HK-2 (cell line): ENCODE measurements around the gene TLR8.
"Not testable (repeated sequence)": the region's sequence is repeated elsewhere in the genome, so short reads cannot be mapped to it uniquely, and the experiment has no call there.

Source experiments
- DNase-seq: peaks from one replicate; pipeline ENCODE4 v3.0.0-alpha.2; 2018; ENCODE audit not compliant: unreplicated experiment

TLR8 gene

DNA sequence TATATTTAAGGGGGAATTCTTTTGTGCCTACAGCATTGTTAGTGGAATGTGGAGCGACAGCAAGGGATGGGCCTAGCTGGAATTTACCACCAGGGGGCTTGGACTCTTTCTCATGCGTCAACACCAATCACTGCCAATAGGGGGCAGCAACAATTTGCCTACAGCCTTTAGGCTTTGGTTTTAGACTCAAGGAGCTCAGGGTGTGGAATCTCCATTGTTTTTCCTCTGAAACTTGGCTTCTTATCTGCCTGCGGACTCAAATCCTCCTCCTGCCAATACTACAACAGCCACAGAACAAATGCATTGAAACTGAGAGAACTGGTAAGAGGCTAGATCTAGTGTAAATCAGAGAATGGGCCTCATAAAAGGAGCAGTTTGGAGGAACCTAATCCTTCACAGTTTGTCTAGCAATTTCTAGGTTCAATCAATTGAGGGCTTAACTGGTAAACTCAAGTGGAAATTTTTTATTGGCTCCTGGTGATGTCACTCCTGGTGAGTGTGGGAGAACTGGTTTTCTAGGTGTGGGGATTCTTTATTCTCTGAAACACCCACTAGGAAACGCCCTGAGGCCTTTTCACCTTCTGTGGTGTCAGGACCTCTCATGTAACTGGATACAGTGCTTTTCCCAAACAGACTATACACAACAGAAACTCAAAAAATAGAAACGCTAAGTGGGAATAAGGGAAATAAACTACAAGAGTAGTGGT lies 40.6 kb downstream of the TLR8 start:
- peak; percentile 85 for DNase-seq

DNA sequence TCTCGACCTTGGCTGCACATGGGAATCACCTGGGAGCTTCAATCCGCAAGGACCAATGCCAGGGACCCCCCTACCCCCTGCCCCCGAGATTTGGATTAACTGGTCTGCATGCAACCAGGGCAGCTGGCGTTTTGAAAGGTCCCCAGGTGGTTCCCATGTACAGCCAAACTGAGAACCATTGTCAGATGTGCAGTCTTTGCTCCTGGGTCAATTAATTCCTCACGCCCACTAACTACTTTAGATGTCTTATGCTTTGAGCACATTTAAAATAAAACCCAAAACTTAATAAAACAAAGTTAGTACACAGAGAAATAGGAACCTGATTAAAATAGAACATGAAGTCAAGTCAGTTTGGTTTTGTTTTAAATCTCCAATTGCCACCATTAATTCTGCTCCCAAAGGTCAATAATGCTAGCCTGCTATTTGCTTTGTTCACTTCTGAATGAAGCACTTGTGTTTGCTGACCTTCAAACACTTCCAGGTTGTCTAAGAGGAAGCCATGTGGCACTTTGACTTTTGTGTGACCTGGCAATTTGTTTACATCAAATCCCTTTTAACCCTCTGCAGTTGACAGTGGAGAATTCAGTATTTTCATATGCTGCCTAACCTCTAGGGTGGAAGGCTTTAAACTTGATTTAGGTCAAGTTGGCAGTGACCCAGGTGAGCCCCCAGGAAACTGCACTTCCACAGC lies 41.3 kb downstream of the TLR8 start:
- DNase-seq: no peak

DNA sequence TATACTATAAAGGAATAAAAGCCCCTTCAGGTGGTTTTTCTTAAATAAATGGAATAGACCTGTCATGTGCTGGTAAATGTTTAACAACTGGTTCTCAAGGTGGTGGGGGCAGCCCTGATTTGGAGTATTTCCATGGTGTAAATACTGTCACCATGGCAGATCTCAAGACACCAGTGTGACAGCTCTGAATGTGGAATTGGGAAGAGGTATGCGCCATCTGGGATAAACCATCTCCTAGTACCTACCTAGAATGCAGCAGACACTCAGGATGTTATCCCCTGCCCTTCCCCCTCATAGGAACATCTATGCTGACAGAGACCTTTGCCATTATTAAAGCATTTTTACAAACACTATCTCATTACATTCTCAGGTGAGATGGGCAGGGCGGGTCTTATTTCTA lies 42.1 kb downstream of the TLR8 start:
- DNase-seq: no peak

DNA sequence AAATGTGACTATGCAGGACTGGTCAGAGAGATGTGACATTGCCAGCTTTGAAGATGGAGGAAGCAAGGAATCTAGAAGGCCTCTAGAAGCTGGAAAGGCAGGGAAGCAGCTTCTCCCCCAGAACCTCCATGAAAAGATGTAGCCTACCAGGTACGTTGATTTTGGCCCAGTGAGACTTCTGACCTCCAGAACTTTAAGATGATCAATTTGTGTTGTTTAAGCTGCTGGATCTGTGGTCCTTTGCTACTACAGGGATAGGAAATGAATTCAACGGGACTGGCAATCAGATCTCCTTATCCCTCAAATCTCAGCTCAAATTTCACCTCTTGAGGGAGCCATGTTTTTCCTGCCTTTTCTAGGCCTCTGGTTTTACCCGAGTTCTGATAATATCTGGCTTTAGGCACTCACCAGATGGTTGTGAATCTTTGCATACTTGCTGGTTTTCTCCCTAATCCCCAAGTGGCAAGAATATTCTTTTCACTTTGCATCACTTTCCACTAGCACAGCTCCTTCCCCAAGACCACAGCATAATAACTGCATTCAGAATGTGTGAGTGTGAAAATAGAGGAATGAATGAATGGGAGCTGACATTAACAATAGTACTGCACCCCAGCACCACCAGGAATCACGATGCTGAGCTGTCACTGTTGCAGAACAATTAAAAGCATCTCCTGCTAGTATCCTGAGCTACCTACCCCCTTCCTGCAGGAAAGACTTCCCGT lies 42.9 kb downstream of the TLR8 start:
- no peak for DNase-seq

DNA sequence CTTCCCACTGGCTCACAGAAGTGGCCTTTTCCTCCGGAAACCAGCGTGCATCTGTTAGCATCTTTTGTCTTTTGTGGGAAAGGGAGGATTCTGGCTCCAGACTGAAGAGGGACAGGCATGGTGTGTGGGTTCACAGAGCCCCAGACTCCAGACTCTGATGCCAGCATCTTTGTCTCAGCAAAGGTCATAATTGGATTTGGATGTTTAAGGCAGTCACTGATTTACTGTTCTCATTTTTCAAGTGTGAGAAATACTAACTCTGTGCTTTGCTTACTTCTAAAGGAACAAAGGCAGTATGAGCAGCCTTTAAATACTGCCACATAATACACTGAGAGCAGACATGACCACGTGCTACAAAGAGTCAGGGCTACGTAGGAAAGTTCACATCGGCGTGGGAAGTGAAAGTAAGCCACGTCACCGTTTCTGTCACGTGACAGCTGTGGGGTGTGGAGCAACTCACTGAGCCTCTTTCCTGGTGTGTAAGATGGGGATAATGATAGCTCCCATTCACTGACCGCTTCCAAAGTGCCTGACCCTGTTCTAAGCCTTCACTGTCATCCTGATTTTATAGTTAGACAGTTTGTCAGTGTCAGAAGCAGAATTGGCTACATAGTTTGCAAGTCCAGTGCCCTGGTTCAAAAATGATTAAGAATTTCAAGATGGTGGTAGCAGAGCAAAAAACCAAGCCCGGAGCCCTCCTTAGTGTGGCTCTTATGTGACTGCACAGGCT lies 43.7 kb downstream of the TLR8 start:
- DNase-seq: no peak

- peak; percentile 20 for DNase-seq
These were observed 44.6 kb downstream of the TLR8 start for GRCh38 chrX:12950851-12951594.

DNA sequence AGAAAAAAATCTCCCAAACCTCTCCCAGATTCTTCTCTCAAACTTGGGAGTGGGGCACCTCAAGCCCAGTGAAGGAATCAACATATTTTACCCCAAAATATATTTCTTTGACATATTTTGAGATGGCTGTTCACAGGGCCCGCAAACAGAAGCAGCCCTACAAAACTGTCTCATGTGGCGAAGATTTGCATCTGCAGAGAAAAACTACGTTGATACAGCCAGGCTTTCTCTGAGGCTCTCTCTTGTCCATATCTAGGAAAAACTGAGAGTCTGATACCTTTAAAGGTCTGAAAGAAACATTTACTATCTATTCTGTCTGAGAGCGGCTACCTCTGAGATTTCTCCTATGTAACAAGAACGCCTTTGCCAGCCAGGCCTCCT lies 45.2 kb downstream of the TLR8 start:
- DNase-seq: no peak

GRCh38 chrX:12953420-12953819 lies 47.0 kb downstream of the TLR8 start:
- no peak for DNase-seq

- DNase-seq: no peak
These were observed 48.0 kb downstream of the TLR8 start for GRCh38 chrX:12954376-12954775.

GRCh38 chrX:12954981-12955380 lies 48.6 kb downstream of the TLR8 start:
- no peak for DNase-seq

DNA sequence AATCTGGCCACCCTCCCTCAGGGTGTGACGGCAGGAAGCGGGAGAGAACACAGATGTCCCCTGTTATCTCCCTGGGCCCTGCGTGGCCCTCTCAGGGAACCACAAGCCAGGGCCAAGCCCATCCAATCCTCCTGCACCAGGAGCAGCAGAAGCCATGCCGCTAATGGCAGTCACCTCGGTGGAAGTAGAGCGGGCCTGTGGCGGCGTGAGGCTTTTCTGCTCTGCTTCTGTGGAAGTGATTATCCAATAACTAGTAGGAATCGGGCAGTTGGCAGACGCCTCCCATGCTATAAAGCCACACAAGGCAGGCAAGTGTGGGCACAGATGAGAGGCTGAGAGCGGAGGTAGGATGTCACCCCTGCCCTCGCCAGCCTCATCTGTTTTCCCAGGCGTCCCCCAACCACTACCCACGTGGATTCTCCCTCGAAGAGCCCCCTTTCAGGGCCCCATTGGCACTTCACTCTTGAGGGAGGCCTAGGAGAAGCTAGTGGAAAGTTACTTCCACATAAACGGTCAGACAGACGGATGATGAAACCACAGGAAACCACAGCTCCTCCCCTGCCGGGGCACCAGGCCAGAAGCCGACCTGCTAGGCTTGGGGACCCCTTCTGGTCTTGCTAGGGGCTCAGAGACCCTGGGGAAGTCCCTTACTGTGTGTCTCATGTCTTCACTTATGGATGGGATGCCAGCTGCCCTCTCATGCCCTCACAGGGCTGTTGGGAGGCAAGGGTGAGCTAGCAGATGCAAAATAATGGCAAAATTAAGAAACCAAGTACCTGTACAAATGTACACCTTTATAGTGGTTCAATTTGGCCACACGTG lies 49.7 kb downstream of the TLR8 start:
- peak; percentile 80 for DNase-seq

- peak; percentile 32 for DNase-seq
These were observed 50.5 kb downstream of the TLR8 start for GRCh38 chrX:12956704-12957534.

DNA sequence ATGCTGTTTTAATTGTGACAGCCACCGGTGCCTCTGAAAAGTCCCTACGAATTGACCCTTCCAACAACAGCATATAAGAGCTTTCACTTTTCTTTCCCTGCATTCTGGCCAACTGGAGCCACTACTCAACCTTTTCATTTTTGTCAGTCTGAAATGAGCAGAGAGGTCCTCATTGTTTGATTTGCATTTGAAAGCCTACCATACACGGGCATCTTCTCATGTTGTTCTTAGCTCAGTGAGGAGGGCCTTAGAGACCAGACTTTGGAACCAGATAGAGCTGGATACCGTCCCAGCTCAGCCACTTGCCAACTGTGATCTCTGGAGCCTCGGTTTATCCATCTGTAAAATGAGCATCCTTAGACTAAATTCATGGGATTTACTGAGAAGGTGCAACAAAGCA lies 51.6 kb downstream of the TLR8 start:
- DNase-seq: no peak

DNA sequence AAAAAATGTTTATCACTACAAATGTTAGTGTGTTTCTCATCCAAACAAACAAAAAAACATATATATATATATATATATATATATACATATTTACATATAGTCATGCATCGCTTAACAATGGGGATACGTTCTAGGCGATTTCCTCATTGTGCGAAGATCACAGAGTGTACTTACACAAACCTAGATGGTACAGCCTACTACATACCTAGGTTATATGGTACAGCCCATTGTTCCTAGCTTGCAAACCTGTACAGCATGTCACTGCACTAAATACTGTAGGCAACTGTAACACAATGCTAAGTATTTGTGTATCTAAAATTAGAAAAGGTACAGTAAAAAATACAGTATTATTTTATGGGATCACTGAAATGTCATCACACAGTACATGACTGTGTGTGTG lies 52.0 kb downstream of the TLR8 start:
- no peak for DNase-seq

- DNase-seq: no peak
These were observed 54.8 kb downstream of the TLR8 start for GRCh38 chrX:12961196-12961718.

- no peak for DNase-seq
These were observed 55.7 kb downstream of the TLR8 start for GRCh38 chrX:12962041-12962504.

GRCh38 chrX:12963210-12963850 lies 56.9 kb downstream of the TLR8 start:
- not testable (repeated sequence) for DNase-seq

GRCh38 chrX:12965131-12965940 lies 58.9 kb downstream of the TLR8 start:
- DNase-seq: no peak
